Activated CD4-positive, CD25-positive, alpha-beta regulatory T cell treated with anti-CD3 and anti-CD28 coated beads, Interleukin-2, amount 50 U/mL, for 72 hours (primary cell): ENCODE results near the gene HMGN3.

Experiments
- DNase-seq: peaks from one replicate; pipeline ENCODE4 v3.0.0; 2021

Gene HMGN3

GRCh38 chr6:79184086-79184485 lies 50.4 kb downstream of the HMGN3 start:
- no peak for DNase-seq

GRCh38 chr6:79180052-79180451 lies 54.4 kb downstream of the HMGN3 start:
- DNase-seq, result no peak

- DNase-seq, result no peak
Measured at GRCh38 chr6:79173378-79173777, 61.1 kb downstream of the HMGN3 start.

GRCh38 chr6:79170959-79171358 lies 63.5 kb downstream of the HMGN3 start:
- no peak for DNase-seq

GRCh38 chr6:79170431-79170830 lies 64.1 kb downstream of the HMGN3 start:
- DNase-seq, result no peak

- no peak for DNase-seq
Measured at GRCh38 chr6:79168695-79168980, 65.8 kb downstream of the HMGN3 start.

GRCh38 chr6:79167931-79168694 lies 66.4 kb downstream of the HMGN3 start:
- DNase-seq, result no peak

GRCh38 chr6:79159846-79160245 lies 74.6 kb downstream of the HMGN3 start:
- no peak for DNase-seq

- DNase-seq, result no peak
Measured at GRCh38 chr6:79158856-79159516, 75.5 kb downstream of the HMGN3 start.

GRCh38 chr6:79157961-79158644 lies 76.4 kb downstream of the HMGN3 start:
- DNase-seq, result no peak

- DNase-seq, result no peak
Measured at GRCh38 chr6:79152269-79152737, 82.2 kb downstream of the HMGN3 start.
